Duodenal mucosa (tissue), 2 donors: ENCODE measurements around the gene TOPBP1.
"Not testable (repeated sequence)": the region's sequence is repeated elsewhere in the genome, so short reads cannot be mapped to it uniquely, and the experiment has no call there.

Experiments used
- H3K27ac ChIP-seq: one replicate; pipeline ENCODE4 v1.7.0; 2013; ENCODE audit warnings: low read depth, low read length
- H3K27me3 ChIP-seq, 2 donors: one replicate each; pipeline ENCODE4 v1.7.0; 2013; ENCODE audit warnings: low read length in 2 of 2, control low read depth in 1 of 2; ENCODE audit not compliant: insufficient read depth in 2 of 2, control insufficient read depth in 1 of 2
- H3K36me3 ChIP-seq, 2 donors: one replicate each; pipeline ENCODE4 v1.7.0; 2013; ENCODE audit warnings: low read length in 2 of 2, control low read depth in 1 of 2; ENCODE audit not compliant: insufficient read depth in 2 of 2, control insufficient read depth in 1 of 2
- H3K4me1 ChIP-seq, 2 donors: one replicate each; pipeline ENCODE4 v1.7.0; 2013; ENCODE audit warnings: low read length in 2 of 2, control low read depth in 1 of 2; ENCODE audit not compliant: insufficient read depth in 2 of 2, control insufficient read depth in 1 of 2
- H3K4me3 ChIP-seq, 2 donors: one replicate each; pipeline ENCODE4 v1.7.0; 2013; ENCODE audit warnings: low read length in 2 of 2, low read depth in 1 of 2
- H3K9ac ChIP-seq, 2 donors: one replicate each; pipeline ENCODE4 v1.7.0; 2013; ENCODE audit warnings: low read length in 2 of 2, low read depth in 1 of 2
- H3K9me3 ChIP-seq, 2 donors: one replicate each; pipeline ENCODE4 v1.7.0; 2013; ENCODE audit warnings: low read length in 2 of 2, control low read depth in 1 of 2; ENCODE audit not compliant: control insufficient read depth in 1 of 2

The TOPBP1 gene

DNA sequence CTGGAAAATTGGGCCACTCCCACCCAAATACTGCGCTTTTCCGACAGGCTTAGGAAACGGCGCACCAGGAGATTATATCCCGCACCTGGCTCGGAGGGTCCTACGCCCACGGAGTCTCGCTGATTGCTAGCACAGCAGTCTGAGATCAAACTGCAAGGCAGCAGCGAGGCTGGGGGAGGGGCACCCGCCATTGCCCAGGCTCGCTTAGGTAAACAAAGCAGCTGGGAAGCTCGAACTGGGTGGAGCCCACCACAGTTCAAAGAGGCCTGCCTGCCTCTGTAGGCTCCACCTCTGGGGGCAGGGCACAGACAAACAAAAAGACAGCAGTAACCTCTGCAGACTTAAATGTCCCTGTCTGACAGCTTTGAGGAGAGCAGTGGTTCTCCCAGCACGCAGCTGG is 110.2 kb downstream of the TOPBP1 start:
- H3K4me1 ChIP-seq, H3K27ac ChIP-seq, H3K27me3 ChIP-seq, H3K9me3 ChIP-seq, H3K4me3 ChIP-seq, H3K9ac ChIP-seq, H3K36me3 ChIP-seq: not testable (repeated sequence)
